Embryonic facial prominence (tissue), 1 donor: Measurements from ENCODE around the gene CYP2C9.
"Not testable (repeated sequence)": the region's sequence is repeated elsewhere in the genome, so short reads cannot be mapped to it uniquely, and the experiment has no call there.

Source experiments
- DNase-seq: peaks from one replicate; pipeline ENCODE4 v3.0.0-alpha.2; 2016; ENCODE audit errors: extremely low spot score

CYP2C9 gene

DNA sequence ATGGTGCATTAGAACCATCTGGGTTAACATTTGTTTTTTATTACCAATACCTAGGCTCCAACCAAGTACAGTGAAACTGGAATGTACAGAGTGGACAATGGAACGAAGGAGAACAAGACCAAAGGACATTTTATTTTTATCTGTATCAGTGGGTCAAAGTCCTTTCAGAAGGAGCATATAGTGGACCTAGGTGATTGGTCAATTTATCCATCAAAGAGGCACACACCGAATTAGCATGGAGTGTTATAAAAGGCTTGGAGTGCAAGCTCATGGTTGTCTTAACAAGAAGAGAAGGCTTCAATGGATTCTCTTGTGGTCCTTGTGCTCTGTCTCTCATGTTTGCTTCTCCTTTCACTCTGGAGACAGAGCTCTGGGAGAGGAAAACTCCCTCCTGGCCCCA lies at the start of gene CYP2C9:
TSS of gene CYP2C9 (plus strand) at position 276 of the 400 bp plus-strand sequence. CDS start at position 301, 25 bp downstream.
- no peak for DNase-seq

DNA sequence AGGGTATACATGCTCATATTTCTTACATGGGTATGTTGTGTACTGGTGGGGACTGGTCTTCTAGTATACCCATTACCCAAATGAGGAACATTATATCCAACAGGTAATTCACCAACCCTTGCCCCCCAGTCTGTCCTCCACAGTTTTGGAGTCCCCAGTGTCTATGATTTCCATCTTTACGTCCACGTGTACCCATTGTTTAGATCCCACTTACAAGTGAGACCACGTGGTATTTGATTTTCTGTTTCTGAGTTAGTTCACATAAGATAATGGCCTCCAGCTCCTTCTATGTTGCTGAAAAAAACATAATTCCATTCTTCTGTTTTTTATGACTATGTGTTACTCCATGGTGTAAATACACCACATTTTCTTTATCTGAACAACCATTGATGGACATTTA lies 49.3 kb upstream of the CYP2C9 start:
- DNase-seq: no peak

DNA sequence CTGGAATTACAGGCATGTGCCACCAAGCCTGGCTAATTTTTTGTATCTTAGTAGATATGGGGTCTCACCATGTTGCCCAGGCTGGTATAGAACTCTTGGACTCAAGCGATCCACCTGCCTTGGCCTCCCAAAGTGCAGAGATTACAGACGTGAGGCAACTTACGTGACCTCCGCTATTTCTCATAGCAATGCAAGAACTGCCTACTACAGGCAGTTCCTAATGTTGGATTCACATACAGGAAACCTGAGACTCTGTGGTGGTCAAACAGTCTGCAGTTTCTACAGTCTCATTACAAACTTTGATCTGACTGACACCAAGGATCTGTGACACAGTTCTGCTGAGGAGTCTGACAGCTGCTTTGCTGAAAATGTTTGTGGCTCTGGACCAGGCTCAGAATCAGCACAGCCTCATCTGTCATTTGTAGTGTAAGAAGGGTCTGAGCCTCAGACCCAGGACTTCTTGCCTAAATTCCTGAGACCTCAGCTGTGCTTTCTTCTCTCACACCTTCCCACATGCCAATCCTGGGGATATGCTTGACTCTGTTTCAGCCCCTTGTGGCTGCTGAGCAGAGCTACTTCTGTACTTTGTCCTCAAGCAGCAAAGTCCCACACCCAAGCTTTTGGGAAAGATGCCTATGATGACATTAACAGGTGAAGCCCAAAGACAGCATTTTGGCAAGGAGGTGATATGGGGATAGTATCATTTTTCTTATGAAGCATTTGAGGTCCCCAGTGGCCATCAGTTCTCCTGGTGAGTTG lies 48.0 kb upstream of the CYP2C9 start:
- DNase-seq: no peak

DNA sequence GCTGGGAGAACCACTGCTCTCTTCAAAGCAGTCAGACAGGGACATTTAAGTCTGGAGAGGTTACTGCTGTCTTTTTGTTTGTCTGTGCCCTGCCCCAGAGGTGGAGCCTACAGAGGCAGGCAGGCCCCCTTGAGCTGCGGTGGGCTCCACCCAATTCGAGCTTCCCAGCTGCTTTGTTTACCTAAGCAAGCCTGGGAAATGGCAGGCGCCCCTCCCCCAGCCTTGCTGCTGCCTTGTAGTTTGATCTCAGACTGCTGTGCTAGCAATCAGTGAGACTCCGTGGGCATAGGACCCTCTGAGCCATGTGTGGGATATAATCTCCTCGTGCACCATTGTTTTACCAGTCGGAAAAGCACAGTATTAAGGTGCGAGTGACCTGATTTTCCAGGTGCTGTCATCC lies 40.0 kb upstream of the CYP2C9 start:
- DNase-seq: not testable (repeated sequence)

DNA sequence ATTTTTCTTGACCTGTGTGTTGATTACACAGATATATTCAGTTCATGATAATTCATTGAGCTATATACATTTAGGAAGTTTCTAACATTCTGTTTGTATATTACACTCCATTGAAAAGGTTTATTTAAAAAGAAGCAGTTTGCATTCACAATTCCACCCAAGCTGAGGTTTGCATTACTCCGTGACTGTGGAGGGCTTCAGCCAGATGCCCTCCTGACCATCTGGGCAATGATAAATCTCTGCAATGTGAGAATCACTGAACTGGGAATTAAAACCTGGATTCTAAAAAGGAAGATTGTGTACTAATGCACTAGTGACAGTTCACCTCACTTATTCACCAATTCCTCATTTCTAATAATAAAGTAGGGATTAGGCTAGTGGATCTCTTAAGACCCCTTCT lies 36.4 kb upstream of the CYP2C9 start:
- DNase-seq: no peak

DNA sequence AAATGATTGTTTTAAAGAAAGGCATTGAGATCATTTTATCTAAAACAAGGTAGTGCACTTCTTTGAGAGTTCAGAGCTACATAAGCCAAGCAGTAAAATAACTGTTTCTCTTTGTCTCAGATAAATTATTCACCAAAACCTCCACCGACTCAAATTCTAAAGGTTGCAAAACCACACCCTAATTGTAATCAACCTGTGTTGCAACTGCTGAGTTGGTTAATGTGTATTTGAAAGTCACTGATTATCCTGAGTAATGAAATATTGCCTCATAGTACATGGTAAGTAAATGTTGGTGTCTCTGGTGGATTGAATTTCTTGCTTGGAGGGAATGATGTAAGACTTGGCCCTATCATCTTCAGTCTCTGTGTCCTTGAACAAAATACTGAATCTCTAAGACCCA lies 35.9 kb upstream of the CYP2C9 start:
- DNase-seq: no peak

DNA sequence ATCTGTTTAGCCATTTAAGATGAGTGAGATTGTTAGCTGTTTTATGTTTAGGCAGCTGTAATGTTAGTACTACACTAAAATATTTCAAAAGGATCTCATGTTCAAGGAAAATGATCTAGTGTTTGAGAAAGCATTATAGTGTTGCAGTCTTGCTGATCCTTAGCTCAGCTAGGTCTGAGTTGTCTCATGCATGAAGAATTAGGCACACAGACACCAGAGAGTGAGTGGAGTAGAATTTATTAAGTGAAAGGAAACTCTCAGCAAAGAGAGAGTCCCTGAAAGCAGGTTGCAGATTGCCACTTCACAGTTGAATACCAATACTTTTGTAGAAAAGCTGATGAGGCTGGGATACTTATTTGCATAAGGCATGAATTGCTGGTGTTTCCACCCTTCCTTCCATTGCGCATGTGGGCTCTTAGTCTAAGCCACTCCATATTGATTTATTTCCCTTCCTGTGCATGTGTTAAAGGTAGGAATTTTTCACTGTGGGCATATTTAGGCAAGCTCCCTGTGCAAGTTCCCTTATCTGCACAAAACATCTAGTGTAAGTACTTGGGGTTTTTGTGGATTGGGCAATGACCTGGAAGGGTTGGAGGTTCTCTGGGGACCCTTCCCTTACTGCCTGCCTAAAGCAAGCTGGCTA lies 33.8 kb upstream of the CYP2C9 start:
- DNase-seq: not testable (repeated sequence)

DNA sequence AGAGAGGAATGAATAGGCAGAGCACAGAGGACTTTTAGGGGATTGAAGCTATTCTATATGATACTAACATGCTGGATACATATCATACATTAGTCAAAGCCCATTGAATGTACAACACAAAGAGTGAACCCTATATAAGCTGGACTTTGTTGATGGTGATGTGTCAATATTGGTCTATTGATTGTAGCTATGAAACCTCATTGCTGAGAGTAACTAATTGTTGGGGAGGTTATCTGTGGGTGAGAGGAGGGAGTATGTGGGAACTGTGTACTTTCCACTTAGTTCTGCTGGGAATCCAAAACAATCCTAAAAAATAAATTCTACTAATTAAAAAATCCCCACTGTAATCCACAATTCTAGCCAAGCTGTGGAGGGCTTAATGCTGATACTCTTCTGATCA lies 22.0 kb upstream of the CYP2C9 start:
- no peak for DNase-seq

DNA sequence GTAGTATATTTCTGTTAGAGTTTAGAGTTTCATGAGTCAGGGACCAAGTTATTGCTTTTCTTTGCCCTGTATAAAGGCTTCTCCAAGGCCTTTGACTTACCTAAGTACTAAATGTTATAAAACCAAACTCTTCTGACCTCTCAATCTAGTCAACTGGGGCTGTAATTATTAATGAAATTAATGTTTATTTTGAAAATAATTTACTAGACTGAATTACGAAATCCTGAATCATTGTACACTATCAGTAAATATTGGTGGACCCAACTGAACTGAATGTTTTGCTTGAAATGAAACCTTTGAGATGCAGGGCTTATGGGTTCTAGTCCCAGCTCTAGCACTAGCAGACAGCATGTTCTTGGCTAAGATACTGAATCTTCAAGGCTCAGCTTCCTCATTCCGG lies 1.7 kb upstream of the CYP2C9 start:
- DNase-seq: no peak

DNA sequence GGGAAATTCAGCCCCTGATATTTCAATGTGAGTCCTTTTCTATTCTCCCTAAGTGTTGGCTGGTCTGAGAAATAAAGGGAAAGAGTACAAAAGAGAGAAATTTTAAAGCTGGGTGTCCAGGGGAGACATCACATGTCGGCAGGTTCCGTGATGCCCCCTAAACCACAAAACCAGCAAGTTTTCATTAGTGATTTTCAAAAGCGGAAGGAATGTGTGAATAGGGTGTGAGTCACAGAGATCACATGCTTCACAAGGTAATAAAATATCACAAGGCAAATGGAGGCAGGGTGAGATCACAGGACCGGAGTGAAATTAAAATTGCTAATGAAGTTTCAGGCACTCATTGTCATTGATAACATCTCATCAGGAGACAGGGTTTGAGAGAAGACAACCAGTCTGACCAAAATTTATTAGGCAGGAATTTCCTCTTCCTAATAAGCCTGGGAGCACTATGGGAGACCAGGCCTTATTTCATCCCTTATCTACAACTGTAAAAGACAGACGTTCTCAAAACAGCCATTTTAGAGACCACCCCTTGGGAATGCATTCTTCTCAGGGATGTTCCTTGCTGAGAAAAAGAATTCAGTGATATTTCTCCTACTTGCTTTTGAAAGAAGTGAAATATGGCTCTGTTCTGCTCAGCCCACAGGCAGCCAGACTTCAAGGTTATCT lies 5.1 kb downstream of the CYP2C9 start:
- not testable (repeated sequence) for DNase-seq

DNA sequence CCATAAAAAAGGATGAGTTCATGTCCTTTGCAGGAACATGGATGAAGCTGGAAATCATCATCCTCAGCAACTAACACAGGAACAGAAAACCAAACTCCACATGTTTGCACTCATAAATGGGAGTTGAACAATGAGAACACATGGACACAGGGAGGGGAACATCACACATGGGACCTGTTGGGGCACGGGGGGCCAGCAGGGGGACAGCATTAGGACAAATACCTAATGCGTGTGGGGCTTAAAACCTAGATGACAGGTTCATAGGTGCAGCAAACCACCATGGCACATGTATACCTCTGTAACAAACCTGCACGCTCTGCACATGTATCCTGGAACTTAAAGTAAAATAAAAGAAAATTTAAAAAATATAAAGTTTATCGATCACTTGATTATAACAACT lies 7.7 kb downstream of the CYP2C9 start:
- DNase-seq: not testable (repeated sequence)

DNA sequence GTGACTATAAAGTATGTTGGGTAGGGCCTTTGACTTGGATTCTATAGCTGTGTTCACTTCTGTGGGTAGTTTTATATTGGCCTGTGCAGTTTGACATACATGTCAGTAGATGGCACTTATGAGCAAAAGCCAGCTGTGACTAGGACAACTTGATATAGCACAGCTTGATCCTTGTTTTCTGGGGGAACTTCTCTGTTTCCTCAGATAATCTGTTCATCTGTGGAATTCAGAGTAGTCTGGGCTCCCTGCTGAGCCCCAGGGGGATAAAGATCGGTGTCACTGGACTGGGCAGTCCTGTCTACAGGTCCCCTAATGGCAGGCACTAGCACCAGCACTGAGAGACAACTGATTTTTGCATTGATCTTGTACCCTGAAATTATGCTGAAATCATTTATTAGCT lies 25.4 kb downstream of the CYP2C9 start:
- DNase-seq: no peak

DNA sequence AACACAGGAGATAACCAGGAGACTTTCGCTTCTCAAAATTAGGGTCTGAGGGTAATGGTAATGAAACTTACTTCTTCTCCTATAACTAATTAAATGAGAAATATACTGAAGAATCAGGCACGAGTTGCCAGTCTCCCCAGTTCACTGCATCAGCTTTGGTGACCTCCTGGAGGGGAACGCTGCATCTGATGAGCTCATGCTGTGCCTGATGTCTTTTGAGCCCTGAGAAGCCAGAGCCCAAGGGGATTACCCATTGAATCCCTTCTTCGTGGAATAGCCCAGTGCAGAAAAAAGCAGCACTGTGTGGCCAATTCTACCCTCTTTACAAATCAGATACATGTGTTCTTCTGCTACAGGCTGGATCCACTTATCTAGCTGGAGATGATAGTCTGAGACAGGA lies 45.1 kb downstream of the CYP2C9 start:
- DNase-seq: no peak

DNA sequence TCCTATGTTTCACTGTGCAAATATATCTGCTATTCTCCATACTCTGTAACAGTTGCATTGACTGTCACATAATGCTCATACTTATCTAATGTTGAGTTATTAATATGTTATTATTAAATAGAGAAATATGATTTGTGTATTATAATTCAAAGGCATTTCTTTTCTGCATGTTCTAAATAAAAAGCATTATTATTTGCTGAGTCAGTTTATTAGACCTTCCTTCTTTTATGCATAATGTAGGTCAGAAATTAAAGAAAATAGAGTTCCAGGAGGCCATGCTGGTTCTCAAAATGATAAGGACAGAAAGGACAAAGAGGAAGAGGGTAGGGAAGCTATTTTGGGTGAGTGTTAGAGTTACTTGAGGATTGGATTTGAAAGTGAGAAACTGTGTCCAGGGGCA lies 50.7 kb downstream of the CYP2C9 start:
- no peak for DNase-seq

DNA sequence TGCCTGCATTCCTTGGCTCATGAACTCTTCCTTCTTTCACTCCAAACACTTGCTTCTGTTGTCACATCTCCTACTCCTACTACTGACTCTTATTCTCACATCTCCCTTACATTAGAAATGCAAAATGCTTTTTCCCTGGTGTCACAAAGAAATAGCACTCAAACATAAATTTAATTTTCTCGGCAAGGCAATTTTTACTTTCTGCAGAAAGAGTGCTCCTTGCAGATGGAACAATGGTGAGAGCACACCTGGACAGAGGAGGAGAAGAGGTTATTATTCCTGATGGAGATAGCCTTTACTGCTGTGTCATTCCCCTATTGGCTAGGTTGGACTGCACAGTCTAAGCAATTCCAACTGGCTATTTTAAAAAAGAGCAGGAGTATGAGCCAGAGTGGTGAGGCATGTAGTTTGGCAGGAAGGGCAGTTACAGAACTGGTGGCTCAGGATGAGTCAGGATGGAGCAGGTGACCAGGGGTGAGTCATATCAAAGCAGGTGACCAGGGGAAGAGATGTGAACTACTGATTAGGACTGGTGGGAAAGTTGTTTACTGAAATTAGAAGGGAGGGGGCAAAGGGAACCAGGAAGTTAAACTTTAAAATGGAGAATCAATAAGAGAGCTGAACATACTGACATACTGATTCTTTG lies 52.9 kb downstream of the CYP2C9 start:
- no peak for DNase-seq

DNA sequence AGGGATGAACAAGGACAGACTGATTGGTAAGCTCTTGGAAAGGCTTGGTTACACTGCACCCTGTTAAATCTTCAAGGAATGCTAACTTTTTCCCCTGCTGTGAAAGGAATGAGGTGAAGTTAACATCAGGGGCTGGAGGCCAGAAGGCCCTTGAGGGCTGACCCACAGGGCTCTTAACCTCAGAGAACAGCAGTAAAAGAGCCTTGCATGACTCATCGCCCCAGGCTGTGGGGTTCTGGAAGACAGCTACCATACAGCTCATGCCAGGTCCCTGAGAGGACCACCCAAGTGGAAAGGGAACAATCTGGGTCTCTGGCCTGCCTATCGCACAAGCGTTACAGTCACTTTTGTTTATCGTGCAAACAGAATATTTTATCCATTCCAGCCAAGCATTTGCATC lies 54.4 kb downstream of the CYP2C9 start:
- DNase-seq: no peak

DNA sequence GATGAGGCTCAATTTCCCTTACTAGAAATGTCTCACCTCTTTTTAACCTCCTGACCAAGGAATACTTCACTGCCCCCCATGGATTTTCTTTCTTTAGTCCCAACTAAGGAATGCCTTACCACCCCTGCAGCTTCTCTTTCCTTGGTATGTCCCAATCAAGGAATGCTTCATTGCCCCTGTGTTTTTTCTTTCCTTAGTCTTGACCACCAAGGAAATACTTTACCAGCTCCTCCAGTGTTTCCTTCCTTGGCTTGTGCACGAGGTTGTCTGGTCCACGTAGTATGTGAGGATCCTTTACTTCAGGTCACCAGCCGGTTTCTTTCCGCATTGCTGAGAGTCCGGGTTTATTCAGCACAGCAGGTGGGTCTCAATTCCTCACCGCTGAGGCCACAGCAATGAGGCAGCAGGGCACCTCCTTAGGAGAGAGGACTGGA lies 59.3 kb downstream of the CYP2C9 start:
- DNase-seq: no peak

DNA sequence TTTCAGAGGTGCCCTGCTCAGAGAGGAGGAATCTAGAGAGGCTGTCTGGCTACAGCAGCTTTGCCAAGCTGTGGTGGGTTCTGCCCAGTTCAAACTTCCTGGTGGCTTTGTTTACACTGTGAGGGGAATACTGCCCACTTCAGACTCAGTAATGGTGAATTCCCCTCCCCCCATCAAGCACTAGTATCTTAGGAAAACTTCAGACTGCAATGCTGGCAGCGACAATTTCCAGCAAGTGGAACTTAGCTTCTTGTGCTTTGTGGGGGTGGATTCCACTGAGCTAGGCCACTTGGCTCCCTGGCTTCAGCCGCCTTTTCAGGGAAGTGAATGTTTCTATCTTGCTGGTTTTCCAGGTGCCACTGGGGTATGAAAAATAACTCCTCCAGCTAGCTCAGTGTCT lies 88.0 kb downstream of the CYP2C9 start:
- DNase-seq: no peak

DNA sequence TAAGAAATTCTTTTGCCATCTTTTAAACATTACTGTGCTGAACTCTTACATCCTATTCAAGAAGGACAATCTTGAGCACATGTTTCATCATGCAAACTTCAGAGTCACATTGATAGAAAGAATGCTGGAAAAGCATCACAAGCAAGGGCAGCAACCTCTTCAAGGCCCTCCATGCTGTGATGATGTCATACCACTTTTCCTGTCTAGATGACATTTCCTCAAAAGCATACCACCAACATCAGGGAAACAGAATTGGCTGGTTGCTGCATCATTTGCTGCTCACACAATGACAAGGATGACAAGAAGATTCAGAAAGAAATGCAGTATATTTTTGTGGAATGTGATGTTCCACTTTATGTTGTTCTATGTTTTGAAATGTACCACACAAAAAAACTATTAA lies 93.2 kb downstream of the CYP2C9 start:
- no peak for DNase-seq

DNA sequence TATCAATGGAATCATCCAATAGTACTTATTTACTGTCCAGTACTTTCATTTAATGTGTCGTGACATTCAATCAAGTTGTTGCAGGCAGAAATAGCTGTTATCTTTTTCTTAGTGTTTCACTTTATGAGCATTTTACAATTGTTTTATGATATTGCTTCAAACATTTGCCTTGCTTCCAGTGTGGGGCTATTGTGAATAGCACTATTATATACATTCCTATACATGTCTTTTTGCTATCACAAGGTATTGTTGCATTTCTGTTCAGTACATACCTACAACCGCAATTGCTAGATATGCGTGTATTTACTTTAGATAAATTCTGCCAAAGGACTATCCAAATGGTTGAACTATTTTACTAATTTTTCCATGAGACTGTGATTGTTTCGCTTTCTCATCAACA lies 95.9 kb downstream of the CYP2C9 start:
- no peak for DNase-seq

DNA sequence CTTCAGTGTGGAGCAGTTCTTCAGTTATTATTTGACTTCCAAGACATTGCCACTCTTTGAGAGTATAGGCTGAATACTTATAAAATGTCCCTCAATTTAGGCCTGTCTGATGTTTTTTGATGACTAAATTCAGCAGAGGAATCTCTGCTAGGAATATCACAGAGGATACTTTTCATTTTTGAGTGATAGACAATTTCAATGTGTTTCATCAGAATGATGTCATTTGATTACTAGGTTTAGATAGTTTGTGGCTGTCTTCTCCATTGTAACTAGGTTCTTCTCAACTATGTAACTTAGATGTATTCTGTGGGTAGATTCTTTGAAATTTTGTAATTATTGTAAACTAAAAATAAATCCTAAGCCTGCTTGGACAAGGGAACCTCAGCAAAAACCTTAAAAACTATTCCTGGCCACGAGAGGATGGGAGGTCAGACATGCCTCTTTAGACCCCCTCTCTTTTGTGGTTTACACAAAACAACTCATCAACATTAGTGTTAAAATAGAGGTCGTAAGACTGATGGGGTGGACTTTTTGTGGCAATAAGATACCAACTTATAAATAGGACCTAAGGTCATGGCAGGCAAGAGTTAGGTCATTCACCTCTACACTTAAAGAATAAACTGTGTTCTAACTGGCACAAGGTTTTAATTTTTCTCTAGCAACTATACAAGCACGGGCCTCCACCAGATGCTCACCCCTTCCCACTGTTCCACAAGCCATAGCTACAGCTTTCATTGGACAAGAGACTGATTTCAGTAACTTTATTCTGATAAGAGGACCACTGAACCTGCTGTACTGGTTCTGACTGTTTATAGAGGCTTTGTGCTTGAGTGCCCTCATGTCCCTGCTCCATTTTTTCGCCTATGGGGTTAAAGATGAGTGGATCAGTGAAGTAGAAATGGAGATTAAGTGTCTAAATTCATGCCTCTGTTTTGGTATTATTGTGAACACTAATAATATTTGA lies 97.2 kb downstream of the CYP2C9 start:
- no peak for DNase-seq
